ENCODE data around the gene C15orf39.

- no peak for TF ChIP-seq SMARCA5 (IDR thresholded peaks at IDR 0.05)
- TF ChIP-seq NCOR1 (IDR thresholded peaks at IDR 0.05) = no peak
- TF ChIP-seq, protein P1, sequence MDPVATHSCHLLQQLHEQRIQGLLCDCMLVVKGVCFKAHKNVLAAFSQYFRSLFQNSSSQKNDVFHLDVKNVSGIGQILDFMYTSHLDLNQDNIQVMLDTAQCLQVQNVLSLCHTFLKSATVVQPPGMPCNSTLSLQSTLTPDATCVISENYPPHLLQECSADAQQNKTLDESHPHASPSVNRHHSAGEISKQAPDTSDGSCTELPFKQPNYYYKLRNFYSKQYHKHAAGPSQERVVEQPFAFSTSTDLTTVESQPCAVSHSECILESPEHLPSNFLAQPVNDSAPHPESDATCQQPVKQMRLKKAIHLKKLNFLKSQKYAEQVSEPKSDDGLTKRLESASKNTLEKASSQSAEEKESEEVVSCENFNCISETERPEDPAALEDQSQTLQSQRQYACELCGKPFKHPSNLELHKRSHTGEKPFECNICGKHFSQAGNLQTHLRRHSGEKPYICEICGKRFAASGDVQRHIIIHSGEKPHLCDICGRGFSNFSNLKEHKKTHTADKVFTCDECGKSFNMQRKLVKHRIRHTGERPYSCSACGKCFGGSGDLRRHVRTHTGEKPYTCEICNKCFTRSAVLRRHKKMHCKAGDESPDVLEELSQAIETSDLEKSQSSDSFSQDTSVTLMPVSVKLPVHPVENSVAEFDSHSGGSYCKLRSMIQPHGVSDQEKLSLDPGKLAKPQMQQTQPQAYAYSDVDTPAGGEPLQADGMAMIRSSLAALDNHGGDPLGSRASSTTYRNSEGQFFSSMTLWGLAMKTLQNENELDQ (CRISPR knock-in tag; IDR thresholded peaks at IDR 0.05; ENCODE audit: borderline replicate concordance) = no peak
- no peak for TF ChIP-seq ELF4 (CRISPR knock-in tag; IDR thresholded peaks at IDR 0.05)
- no peak for TF ChIP-seq POLR2A (conservative IDR thresholded peaks at IDR 0.05)
- TF ChIP-seq CTCF (IDR thresholded peaks at IDR 0.05 in 2 of 3, conservative IDR thresholded peaks at IDR 0.05 in 1 of 3; ENCODE audit: insufficient read depth in 2 of 3, low read depth in 1 of 3, low read length in 3 of 3) = no peak
- TF ChIP-seq, protein P2, sequence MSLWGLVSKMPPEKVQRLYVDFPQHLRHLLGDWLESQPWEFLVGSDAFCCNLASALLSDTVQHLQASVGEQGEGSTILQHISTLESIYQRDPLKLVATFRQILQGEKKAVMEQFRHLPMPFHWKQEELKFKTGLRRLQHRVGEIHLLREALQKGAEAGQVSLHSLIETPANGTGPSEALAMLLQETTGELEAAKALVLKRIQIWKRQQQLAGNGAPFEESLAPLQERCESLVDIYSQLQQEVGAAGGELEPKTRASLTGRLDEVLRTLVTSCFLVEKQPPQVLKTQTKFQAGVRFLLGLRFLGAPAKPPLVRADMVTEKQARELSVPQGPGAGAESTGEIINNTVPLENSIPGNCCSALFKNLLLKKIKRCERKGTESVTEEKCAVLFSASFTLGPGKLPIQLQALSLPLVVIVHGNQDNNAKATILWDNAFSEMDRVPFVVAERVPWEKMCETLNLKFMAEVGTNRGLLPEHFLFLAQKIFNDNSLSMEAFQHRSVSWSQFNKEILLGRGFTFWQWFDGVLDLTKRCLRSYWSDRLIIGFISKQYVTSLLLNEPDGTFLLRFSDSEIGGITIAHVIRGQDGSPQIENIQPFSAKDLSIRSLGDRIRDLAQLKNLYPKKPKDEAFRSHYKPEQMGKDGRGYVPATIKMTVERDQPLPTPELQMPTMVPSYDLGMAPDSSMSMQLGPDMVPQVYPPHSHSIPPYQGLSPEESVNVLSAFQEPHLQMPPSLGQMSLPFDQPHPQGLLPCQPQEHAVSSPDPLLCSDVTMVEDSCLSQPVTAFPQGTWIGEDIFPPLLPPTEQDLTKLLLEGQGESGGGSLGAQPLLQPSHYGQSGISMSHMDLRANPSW (CRISPR knock-in tag; IDR thresholded peaks at IDR 0.05) = no peak
- TF ChIP-seq MYNN (IDR thresholded peaks at IDR 0.05) = no peak
- no peak for TF ChIP-seq MYNN (CRISPR knock-in tag; IDR thresholded peaks at IDR 0.05)
- TF ChIP-seq JUN (IDR thresholded peaks at IDR 0.05; ENCODE audit: borderline replicate concordance, low read depth, low read length) = no peak
- no peak for TF ChIP-seq JUN (CRISPR knock-in tag; IDR thresholded peaks at IDR 0.05; ENCODE audit: borderline replicate concordance)
These were observed 15.3 kb downstream of the C15orf39 start for GRCh38 chr15:75217012-75217411.
